Measurements from ENCODE around the gene HCCS.

Gene HCCS

GRCh38 chrX:11138498-11139390, 27.6 kb downstream of the HCCS start:
- Histone ChIP-seq H3K4me3 (ENCODE audit: severe bottlenecking) (no peak overlapping the region), H3K27me3 (ENCODE audit: insufficient read depth, poor library complexity, severe bottlenecking) (no peaks in the 10 kb centered on the region), H3K27ac (ENCODE audit: poor library complexity, severe bottlenecking) (no peak overlapping the region), H3K36me3 (ENCODE audit: low read depth) (no peaks in the 10 kb centered on the region), H3K4me1 (ENCODE audit: insufficient read depth, poor library complexity, severe bottlenecking) (no peaks in the 10 kb centered on the region), H3K9me3 (ENCODE audit: severe bottlenecking) (no peaks in the 10 kb centered on the region)
- ATAC-seq (ENCODE audit: low read depth) (no peak), DNase-seq (ENCODE audit: low spot score) (no peak)
- no peak for TF ChIP-seq CTCF (IDR thresholded peaks at IDR 0.05; ENCODE audit: poor library complexity, severe bottlenecking)

- DNase-seq (ENCODE audit: low spot score) (no peak), ATAC-seq (ENCODE audit: low read depth) (peak; percentile 73)
- TF ChIP-seq CTCF (IDR thresholded peaks at IDR 0.05; ENCODE audit: poor library complexity, severe bottlenecking): peak; percentile 63
- Histone ChIP-seq H3K27ac (ENCODE audit: poor library complexity, severe bottlenecking) (no peak overlapping the region), H3K4me1 (ENCODE audit: insufficient read depth, poor library complexity, severe bottlenecking) (no peaks in the 10 kb centered on the region), H3K27me3 (ENCODE audit: insufficient read depth, poor library complexity, severe bottlenecking) (no peaks in the 10 kb centered on the region), H3K36me3 (ENCODE audit: low read depth) (no peaks in the 10 kb centered on the region), H3K9me3 (ENCODE audit: severe bottlenecking) (no peaks in the 10 kb centered on the region), H3K4me3 (ENCODE audit: severe bottlenecking) (no peak overlapping the region)
Observed at GRCh38 chrX:11143931-11144678, 33.0 kb downstream of the HCCS start.

GRCh38 chrX:11146411-11146810, 35.3 kb downstream of the HCCS start:
- Histone ChIP-seq H3K27me3 (ENCODE audit: insufficient read depth, poor library complexity, severe bottlenecking) (no peaks in the 10 kb centered on the region), H3K4me3 (ENCODE audit: severe bottlenecking) (no peak overlapping the region), H3K36me3 (ENCODE audit: low read depth) (no peaks in the 10 kb centered on the region), H3K9me3 (ENCODE audit: severe bottlenecking) (no peaks in the 10 kb centered on the region), H3K4me1 (ENCODE audit: insufficient read depth, poor library complexity, severe bottlenecking) (no peaks in the 10 kb centered on the region), H3K27ac (ENCODE audit: poor library complexity, severe bottlenecking) (no peak overlapping the region)
- DNase-seq (ENCODE audit: low spot score) (no peak), ATAC-seq (ENCODE audit: low read depth) (no peak)
- TF ChIP-seq CTCF (IDR thresholded peaks at IDR 0.05; ENCODE audit: poor library complexity, severe bottlenecking): no peak

GRCh38 chrX:11148401-11148800, 37.3 kb downstream of the HCCS start:
- H3K4me3 ChIP-seq (ENCODE audit: severe bottlenecking): no peak overlapping the region
- no peaks in the 10 kb centered on the region for H3K36me3 ChIP-seq (ENCODE audit: low read depth)
- ATAC-seq (ENCODE audit: low read depth): no peak
- no peaks in the 10 kb centered on the region for H3K27me3 ChIP-seq (ENCODE audit: insufficient read depth, poor library complexity, severe bottlenecking)
- no peak overlapping the region for H3K27ac ChIP-seq (ENCODE audit: poor library complexity, severe bottlenecking)
- H3K4me1 ChIP-seq (ENCODE audit: insufficient read depth, poor library complexity, severe bottlenecking): no peaks in the 10 kb centered on the region
- no peak for TF ChIP-seq CTCF (IDR thresholded peaks at IDR 0.05; ENCODE audit: poor library complexity, severe bottlenecking)
- no peaks in the 10 kb centered on the region for H3K9me3 ChIP-seq (ENCODE audit: severe bottlenecking)
- DNase-seq (ENCODE audit: low spot score): no peak

Data from RWPE2 (cell line).